ENCODE measurements around the gene NAV2. TPM values are rescaled to one million over a fixed set of nuclear protein-coding genes. Genes with fewer than 3 reads are reported as not detected.

Gene NAV2
- total and polyA plus RNA-seq, 2 experiments from 2014 or later = 26.0 to 45.0 TPM

DNA sequence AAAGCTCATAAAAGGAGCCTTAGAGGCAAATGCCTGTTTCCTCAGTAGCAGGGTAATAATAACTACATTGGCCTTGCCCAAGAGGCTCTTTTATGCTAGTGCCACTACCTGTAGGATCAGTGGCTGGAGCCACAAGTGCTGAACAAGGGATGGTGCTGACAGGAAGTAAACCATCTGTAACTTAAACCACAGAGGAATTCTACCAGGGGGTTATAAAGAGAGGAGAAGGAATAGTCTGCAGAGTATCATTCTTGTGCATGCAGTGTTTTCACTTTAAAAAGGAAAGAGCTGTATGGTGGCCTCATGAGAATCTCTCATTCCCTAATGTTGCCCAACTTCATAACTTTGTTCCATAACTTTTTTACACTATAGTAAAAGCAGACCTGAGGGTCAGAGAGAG, 279.5 kb downstream of the NAV2 start:
- H3K9me3 Mint-ChIP-seq = no peaks in the 10 kb centered on the region; the same call in 2 of the 3 replicates
- no peaks in the 10 kb centered on the region for H3K79me2 ChIP-seq (replicated peaks; ENCODE audit: insufficient read depth)

More for the DNA sequence above, 279.5 kb downstream of the NAV2 start:
- peaks cover 35% of the 10 kb centered on the region for H3K4me1 Mint-ChIP-seq
- Histone ChIP-seq H3K9me2 (ENCODE audit: insufficient read depth) (no peaks in the 10 kb centered on the region), H3K4me2 (no peak overlapping the region), H4K20me1 (replicated peaks; ENCODE audit: insufficient read depth) (peaks cover 16% of the 10 kb centered on the region), H2AFZ (no peak overlapping the region), H3K4me3 (no peak overlapping the region), H3K4me1 (ENCODE audit: insufficient read depth) (peaks cover 10% of the 10 kb centered on the region), H3K27me3 (ENCODE audit: insufficient read depth) (peaks cover 9% of the 10 kb centered on the region; the same call in 1 of the 2 replicates), H3K36me3 (ENCODE audit: insufficient read depth) (no peaks in the 10 kb centered on the region; the same call in 1 of the 2 replicates), H3F3A (replicated peaks; ENCODE audit: low read depth) (no peaks in the 10 kb centered on the region), H3K27ac (ENCODE audit: low read depth) (no peak overlapping the region)
- TF ChIP-seq, protein P1, sequence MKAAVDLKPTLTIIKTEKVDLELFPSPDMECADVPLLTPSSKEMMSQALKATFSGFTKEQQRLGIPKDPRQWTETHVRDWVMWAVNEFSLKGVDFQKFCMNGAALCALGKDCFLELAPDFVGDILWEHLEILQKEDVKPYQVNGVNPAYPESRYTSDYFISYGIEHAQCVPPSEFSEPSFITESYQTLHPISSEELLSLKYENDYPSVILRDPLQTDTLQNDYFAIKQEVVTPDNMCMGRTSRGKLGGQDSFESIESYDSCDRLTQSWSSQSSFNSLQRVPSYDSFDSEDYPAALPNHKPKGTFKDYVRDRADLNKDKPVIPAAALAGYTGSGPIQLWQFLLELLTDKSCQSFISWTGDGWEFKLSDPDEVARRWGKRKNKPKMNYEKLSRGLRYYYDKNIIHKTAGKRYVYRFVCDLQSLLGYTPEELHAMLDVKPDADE (IDR thresholded peaks at IDR 0.05) = no peak
- TF ChIP-seq CREB1 (CRISPR knock-in tag; IDR thresholded peaks at IDR 0.05; ENCODE audit: low read depth) (no peak), POLR2AphosphoS5 (IDR thresholded peaks at IDR 0.05; ENCODE audit: low read depth) (no peak), NANOG (IDR thresholded peaks at IDR 0.05; ENCODE audit: borderline replicate concordance) (no peak), EZH2phosphoT487 (IDR thresholded peaks at IDR 0.05; ENCODE audit: unreplicated experiment) (no peak), JUNB (IDR thresholded peaks at IDR 0.05; ENCODE audit: unreplicated experiment) (no peak), ZNF114 (CRISPR knock-in tag; IDR thresholded peaks at IDR 0.05) (no peak), CTCF (conservative IDR thresholded peaks at IDR 0.05; ENCODE audit: low read depth in 2 of 2) (no peak), EZH2 (IDR thresholded peaks at IDR 0.05; ENCODE audit: low read depth, unreplicated experiment) (no peak), STAT1 (IDR thresholded peaks at IDR 0.05; ENCODE audit: unreplicated experiment) (no peak), REST (IDR thresholded peaks at IDR 0.05; ENCODE audit: unreplicated experiment) (no peak), ZNF331 (CRISPR knock-in tag; IDR thresholded peaks at IDR 0.05; ENCODE audit: low read depth) (no peak)
- TF ChIP-seq, protein P2, sequence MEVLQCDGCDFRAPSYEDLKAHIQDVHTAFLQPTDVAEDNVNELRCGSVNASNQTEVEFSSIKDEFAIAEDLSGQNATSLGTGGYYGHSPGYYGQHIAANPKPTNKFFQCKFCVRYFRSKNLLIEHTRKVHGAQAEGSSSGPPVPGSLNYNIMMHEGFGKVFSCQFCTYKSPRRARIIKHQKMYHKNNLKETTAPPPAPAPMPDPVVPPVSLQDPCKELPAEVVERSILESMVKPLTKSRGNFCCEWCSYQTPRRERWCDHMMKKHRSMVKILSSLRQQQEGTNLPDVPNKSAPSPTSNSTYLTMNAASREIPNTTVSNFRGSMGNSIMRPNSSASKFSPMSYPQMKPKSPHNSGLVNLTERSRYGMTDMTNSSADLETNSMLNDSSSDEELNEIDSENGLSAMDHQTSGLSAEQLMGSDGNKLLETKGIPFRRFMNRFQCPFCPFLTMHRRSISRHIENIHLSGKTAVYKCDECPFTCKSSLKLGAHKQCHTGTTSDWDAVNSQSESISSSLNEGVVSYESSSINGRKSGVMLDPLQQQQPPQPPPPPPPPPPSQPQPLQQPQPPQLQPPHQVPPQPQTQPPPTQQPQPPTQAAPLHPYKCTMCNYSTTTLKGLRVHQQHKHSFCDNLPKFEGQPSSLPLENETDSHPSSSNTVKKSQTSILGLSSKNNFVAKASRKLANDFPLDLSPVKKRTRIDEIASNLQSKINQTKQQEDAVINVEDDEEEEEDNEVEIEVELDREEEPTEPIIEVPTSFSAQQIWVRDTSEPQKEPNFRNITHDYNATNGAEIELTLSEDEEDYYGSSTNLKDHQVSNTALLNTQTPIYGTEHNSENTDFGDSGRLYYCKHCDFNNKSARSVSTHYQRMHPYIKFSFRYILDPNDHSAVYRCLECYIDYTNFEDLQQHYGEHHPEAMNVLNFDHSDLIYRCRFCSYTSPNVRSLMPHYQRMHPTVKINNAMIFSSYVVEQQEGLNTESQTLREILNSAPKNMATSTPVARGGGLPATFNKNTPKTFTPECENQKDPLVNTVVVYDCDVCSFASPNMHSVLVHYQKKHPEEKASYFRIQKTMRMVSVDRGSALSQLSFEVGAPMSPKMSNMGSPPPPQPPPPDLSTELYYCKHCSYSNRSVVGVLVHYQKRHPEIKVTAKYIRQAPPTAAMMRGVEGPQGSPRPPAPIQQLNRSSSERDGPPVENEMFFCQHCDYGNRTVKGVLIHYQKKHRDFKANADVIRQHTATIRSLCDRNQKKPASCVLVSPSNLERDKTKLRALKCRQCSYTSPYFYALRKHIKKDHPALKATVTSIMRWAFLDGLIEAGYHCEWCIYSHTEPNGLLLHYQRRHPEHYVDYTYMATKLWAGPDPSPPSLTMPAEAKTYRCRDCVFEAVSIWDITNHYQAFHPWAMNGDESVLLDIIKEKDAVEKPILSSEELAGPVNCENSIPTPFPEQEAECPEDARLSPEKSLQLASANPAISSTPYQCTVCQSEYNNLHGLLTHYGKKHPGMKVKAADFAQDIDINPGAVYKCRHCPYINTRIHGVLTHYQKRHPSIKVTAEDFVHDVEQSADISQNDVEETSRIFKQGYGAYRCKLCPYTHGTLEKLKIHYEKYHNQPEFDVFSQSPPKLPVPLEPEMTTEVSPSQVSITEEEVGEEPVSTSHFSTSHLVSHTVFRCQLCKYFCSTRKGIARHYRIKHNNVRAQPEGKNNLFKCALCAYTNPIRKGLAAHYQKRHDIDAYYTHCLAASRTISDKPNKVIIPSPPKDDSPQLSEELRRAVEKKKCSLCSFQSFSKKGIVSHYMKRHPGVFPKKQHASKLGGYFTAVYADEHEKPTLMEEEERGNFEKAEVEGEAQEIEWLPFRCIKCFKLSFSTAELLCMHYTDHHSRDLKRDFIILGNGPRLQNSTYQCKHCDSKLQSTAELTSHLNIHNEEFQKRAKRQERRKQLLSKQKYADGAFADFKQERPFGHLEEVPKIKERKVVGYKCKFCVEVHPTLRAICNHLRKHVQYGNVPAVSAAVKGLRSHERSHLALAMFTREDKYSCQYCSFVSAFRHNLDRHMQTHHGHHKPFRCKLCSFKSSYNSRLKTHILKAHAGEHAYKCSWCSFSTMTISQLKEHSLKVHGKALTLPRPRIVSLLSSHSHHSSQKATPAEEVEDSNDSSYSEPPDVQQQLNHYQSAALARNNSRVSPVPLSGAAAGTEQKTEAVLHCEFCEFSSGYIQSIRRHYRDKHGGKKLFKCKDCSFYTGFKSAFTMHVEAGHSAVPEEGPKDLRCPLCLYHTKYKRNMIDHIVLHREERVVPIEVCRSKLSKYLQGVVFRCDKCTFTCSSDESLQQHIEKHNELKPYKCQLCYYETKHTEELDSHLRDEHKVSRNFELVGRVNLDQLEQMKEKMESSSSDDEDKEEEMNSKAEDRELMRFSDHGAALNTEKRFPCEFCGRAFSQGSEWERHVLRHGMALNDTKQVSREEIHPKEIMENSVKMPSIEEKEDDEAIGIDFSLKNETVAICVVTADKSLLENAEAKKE (CRISPR knock-in tag; IDR thresholded peaks at IDR 0.05) = no peak
- ATAC-seq (no peak), DNase-seq (ENCODE audit: low spot score) (no peak)
- H3K36me3 Mint-ChIP-seq (ENCODE audit: low read depth) = peaks cover 42% of the 10 kb centered on the region
- H3K27ac Mint-ChIP-seq = no peak overlapping the region
- no peak overlapping the region for H3K4me3 Mint-ChIP-seq
- H3K27me3 Mint-ChIP-seq (ENCODE audit: insufficient read depth, low read depth, poor library complexity) = peaks cover 9% of the 10 kb centered on the region

Data from GM23338 (cell line).